Activated CD8-positive, alpha-beta memory T cell treated with anti-CD3 and anti-CD28 coated beads, Interleukin-2, amount 50 U/mL, for 48 hours (primary cell): Measurements from ENCODE around the gene PRG3.
"Not testable (repeated sequence)": the region's sequence is repeated elsewhere in the genome, so short reads cannot be mapped to it uniquely, and the experiment has no call there.

Experiments used
- DNase-seq: peaks from one replicate; pipeline ENCODE4 v3.0.0-alpha.2; 2020

PRG3 gene

GRCh38 chr11:57387289-57388030 is 6.5 kb upstream of the PRG3 start:
- no peak for DNase-seq

DNA sequence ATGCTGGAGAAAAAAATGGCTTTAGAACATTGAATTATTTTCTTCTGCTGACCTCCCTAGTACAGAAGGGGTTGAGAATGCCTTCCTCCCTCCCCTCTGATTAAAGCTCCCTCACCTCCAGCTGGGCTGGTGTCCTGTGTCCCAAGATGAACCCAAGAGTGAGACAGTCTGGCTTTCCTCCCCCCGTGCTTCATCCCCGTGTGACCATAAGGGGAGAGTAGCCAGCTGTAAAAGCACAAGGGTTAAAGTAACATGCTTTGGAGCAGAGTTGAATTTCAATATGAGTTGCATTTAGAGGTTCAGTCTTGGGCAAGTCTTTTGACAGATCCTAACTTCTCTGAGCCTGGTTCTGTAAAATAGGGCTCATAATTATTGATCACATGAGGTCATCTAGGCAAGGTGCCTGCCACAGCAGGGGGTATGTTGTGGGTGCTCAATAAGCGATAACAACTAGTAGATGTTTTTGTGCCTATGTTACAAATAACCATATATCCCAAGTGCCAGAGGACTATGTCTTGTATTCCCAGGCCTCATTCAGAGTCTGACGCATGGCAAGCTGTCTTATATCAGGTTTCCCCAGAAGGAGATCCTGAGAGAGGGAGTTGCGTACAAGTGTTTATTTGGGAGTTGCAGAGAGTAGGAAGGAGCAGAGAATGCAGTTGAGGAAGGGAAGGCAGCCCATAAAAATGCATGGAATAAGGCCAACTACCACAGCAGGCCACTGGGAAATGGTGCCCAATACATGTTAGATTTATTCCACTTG is 5.4 kb upstream of the PRG3 start:
- no peak for DNase-seq

GRCh38 chr11:57379732-57380131 is 1.2 kb downstream of the PRG3 start:
- no peak for DNase-seq

DNA sequence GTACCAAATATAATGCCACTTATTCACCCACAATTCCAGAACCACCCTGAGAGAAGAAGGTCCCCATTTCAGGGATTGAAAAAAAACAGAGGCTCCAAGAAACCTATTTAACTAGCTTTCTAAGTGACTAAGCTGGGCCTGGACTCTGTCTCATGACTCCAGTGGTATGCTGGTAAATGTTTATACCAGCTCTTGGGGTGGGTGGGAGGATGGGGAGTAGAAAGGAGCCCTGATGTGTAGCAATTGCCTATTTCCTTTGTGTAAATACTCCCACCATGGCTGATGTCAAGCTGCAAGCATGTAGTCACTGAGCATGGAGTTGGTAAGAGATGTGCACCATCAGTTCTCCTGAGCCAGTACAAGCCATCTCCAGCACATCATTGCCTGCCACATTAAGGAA is 2.8 kb downstream of the PRG3 start:
- no peak for DNase-seq

DNA sequence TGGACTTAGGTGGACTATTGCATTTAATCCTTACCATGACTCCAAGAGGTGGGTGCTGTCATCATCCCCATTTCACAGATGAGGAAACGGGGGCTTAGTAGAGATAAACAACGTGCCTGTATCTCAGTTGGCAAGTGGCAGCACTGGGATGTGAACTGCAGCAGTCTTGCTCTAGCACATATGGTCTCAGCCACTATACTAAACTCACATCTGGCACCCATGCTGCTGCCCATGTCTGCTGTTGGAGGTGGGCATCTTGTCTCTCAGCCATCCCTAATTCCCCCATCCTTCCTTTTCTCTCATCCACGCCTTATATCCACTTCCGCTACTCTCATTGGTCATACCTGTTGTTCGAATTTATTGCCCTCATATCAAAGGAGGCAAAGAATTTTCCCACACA is 3.8 kb downstream of the PRG3 start:
- DNase-seq, result no peak

DNA sequence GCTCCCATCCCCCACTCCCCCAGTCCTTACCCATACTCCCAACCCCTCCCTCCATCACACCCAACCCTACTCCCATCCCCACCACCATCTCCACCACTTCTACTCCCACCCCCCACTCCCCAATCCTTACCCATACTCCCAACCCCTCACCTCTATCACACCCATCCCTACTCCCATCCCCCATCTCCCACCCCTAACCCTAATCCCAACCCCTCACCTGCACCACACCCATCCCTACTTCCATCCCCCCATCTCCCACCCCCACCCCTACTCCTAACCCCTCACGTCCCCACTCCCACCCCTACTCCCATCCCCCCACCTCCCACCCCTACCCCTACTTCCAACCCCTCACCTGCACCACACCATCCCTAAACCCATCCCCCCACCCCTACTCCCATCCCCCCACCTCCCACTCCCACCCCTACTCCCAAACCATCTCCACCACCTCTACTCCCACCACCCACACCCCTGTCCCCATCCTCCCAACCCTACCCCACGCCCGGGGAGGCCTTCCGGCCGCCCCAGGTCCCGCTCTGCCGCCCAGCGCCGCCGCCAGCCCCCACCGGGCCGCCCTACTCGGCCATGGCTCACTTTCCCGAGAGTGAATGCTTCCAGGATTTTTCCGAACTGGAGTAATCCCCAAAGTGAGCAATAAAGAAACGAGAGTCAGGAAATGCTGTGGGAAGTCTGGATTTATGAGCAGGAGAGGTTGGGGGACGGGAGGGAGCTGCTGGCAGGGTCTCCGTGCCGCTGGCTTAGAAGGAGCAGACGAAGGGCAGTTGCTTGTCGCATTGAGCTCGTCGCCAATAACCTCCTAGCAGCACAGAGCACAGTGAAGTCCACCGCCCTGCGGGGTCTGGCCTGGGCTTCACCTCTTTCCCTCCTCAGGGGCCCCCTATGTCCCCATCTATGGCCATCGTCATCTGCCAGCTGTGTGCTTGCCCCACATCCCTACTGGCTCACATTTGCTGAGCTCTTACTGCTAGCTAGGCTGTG is 4.6 kb downstream of the PRG3 start:
- DNase-seq, result no peak

GRCh38 chr11:57375490-57375889 is 5.5 kb downstream of the PRG3 start:
- DNase-seq, result no peak

DNA sequence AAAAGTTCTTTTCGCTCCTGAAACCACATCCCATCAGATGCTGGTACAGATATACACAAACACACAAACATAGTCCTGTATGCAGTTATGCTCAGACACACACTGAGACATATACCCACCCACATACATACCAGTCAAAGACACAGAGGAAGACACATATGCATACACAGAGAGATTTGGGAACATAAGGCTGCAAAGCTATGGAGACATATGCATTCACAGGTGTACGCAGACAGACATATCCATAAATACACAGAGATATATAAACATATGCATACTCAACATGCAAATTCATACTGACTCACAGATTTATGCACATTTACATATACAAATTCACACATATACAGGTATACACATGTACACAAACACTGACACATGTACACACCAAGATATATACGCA is 6.0 kb downstream of the PRG3 start:
- no peak for DNase-seq

- no peak for DNase-seq
These were observed 7.8 kb downstream of the PRG3 start for GRCh38 chr11:57373146-57373545.

DNA sequence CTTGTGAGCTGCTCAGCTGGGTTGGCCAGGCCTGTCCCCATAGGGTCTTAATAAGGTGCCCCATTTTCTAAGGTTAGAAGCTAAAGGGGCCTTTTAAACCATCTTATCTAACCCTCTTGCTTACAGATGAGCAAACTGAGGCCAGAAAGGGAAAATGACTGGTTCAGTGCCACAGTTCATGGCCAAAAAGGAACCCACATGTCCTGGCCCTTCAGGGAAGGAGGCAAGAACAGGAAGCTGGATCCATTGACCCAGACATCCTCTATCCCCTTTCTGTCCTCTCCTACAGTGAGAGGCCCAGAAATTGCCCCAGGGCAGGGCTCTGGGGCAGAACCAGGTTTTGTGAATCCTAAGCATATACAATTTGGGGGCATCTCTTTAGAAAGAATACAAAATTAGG is 10.0 kb downstream of the PRG3 start:
- DNase-seq, result no peak

DNA sequence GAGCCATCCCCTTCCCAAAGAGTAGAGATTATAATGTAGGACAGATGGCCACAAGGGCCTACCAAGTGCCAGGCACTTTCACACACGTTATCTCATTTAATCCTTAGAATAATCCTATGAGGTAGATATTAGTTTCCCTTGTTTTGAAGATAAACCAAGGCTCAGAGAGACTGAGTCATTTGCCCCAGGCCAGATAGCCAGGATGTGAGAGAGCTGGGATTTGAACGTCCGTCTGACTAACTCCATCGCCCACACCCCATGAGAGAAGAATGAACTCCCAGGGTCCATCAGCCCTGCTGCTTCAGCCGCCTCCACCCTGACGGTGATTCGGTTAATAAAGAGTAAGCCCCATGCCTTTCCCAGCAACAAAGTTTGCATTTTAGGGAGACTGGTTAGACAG is 10.7 kb downstream of the PRG3 start:
- DNase-seq, result no peak

DNA sequence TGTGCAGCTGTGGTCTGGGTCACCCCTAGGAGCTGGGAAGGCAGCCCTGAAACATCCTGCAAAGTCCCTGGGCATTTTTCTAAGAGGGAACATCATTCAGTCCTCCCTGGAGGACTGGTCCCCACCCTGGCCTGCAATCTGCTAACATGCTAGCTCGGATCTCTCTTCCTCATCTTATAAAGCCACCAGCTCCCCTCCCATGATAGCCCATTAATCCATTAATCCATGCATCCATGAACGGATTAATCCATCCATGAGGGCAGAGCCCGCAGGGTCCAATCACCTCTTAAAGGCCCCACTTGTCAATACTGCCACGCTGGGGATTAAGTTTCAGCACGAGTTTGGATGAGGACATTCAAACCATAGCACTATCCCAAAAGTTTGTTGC is 12.1 kb downstream of the PRG3 start:
- no peak for DNase-seq

DNA sequence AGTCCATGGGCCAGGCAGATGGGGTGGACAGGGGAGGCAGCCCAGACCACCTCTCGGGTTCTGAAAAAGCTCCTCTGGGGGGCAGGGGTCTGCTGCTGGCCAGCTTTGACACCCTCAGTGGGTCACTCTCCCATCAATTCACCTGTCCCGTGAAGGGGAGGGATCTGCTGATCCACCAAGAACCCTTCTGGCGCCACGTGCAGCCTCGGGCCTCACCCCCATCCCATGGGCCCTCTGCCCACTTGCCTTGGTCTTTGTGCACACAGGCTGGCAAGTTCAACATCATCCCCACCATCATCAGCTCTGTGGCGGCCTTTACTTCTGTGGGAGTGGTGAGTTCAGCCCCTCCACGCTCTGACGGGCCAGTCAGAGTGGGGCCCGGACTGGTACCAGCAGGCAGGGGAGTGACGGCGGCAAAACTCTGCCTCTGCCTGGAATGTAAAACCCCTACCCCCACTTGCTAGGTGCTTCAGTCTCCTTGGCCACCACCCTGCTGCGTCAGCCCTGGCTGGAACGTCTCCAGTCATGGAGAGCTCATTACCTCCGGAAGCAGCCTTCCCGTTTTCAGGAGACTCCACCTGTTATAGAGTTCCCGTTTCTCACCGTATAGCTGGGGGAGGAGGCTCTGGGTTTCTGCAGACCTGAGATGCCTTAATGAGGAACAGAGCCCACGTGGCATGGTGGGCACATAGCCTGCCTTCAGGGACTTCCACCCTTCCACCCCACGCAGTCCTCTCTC is 12.7 kb downstream of the PRG3 start:
- no peak for DNase-seq

- DNase-seq, result no peak
These were observed 15.9 kb downstream of the PRG3 start for GRCh38 chr11:57364851-57365660.

DNA sequence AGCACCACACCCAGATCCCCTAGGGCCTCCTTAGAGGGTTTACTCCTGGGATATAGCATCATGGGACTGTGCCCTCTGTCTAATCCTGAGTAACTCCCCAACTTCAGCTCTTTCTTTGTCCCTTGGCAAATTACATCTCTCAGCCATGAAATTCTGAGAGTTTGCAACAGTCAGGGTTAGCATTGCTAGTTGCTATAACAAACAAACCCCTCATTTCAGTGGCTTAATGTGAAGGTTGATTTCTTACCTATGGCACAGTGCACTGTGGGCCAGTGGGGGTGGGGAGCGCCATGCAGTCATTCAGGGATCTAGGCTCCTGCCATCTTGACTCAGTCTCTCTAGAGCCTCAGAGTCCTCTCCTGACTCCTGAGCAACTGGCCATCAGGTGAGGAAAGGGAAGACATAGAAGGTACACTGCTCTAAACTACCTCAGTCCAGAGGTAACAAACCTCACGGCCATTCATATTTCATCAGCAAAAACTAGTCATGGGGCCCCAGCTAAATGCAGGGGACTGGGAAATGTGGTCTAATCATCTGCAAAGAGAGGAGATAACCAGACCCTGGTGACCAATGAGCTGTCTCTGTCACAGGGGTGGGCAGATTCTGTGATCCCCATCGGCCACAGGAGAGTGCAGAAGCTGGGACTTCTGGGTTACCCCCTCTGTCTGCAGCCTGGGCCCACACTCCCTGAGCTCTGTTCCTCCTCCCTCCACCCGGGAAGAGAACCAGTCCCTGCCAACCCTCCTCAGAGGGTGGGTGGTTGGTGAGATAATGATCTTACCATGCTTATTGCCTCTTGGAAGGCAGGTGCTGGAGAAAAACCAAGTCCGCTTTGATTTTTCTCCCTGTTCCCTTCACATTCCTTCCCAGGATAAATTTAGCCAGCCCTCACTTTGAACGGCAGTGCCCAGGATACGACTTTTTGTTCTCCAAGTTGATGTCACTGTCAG is 17.5 kb downstream of the PRG3 start:
- no peak for DNase-seq

- DNase-seq, result no peak
These were observed 19.0 kb downstream of the PRG3 start for GRCh38 chr11:57361926-57362325.

GRCh38 chr11:57361420-57361819 is 19.5 kb downstream of the PRG3 start:
- not testable (repeated sequence) for DNase-seq

GRCh38 chr11:57360991-57361390 is 20.0 kb downstream of the PRG3 start:
- no peak for DNase-seq

DNA sequence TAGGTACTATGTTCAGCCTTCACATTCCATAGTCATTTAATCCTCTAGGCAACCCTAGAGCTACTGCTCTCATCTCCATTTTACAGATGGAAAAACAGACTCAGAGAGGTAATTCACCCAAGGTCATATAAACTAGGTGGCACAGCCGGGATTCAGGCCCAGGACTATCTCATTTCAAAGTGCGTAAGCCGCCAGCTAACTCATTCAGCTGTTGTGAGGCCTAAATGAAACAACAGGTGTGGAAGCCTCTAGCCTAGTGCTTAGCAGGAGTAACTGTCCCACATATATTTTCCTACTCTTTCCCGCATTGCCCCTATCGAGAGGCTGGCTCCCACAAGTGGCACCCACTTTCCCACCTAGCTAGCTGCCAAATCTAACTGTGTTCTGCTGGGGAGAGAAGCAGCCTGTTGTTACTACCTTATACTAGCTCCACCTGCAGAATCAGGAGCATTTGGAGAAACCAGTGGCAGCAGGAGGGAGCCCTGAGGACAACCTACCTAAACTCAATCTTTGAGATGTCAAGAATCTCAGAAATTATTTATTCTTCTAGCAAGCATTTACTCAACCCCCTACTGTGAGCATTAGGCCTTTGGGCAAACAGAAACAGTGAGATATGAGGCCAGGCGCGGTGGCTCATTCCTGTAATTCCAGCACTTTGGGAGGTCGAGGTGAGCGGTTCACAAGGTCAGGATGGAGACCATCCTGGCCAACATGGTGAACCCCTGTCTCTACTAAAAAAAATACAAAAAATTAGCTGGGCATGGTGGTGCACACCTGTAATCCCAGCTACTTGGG is 20.9 kb downstream of the PRG3 start:
- DNase-seq, result no peak

GRCh38 chr11:57359396-57359795 is 21.6 kb downstream of the PRG3 start:
- DNase-seq, result no peak
